GM23338 (cell line): ENCODE results near the gene EBF4. TPM values are rescaled to one million over a fixed set of nuclear protein-coding genes. Genes with fewer than 3 reads are reported as not detected.

Experiments
- ATAC-seq: fragments of 200-7000 bp; cut with Tn5 transposase; 3 replicates; pipeline ENCODE4 v1.9.1; 2020
- DNase-seq: peaks from one replicate; pipeline ENCODE4 v3.0.0-alpha.2; 2015; ENCODE audit warnings: low spot score
- H2AFZ ChIP-seq: fragments of 200-600 bp; sonication (generic); 2 replicates; pipeline ENCODE4 v1.8.0; 2016; ENCODE audit warnings: antibody characterized with exemption, mild to moderate bottlenecking, moderate library complexity
- H3F3A ChIP-seq: fragments of 200-600 bp; sonication (generic); replicated peaks from 2 replicates; pipeline ENCODE4 v1.8.0; 2017; ENCODE audit warnings: antibody characterized with exemption, mixed run types, low read depth
- H3K27ac ChIP-seq: fragments of 200-600 bp; sonication (generic); 2 replicates; pipeline ENCODE4 v1.6.1; 2016; ENCODE audit warnings: low read depth
- H3K27me3 ChIP-seq: fragments of 200-600 bp; sonication (generic); 2 replicates; pipeline ENCODE4 v1.8.0; 2016; ENCODE audit warnings: mild to moderate bottlenecking, mixed run types, moderate library complexity; ENCODE audit not compliant: insufficient read depth
- H3K36me3 ChIP-seq: fragments of 200-600 bp; sonication (generic); 2 replicates; pipeline ENCODE4 v1.8.0; 2016; ENCODE audit warnings: mild to moderate bottlenecking; ENCODE audit not compliant: insufficient read depth
- H3K4me1 ChIP-seq: fragments of 200-600 bp; sonication (generic); 2 replicates; pipeline ENCODE4 v1.8.0; 2016; ENCODE audit warnings: mild to moderate bottlenecking, moderate library complexity; ENCODE audit not compliant: insufficient read depth
- H3K4me2 ChIP-seq: fragments of 200-600 bp; sonication (generic); 2 replicates; pipeline ENCODE4 v1.7.1; 2017; ENCODE audit warnings: mixed run types
- H3K4me3 ChIP-seq: fragments of 200-600 bp; sonication (generic); 2 replicates; pipeline ENCODE4 v1.6.1; 2016; ENCODE audit warnings: mixed run types
- H3K79me2 ChIP-seq: fragments of 200-600 bp; sonication (generic); replicated peaks from 2 replicates; pipeline ENCODE4 v1.8.0; 2017; ENCODE audit warnings: mild to moderate bottlenecking; ENCODE audit not compliant: insufficient read depth
- H3K9me2 ChIP-seq: fragments of 200-600 bp; sonication (generic); 2 replicates; pipeline ENCODE4 v1.8.0; 2017; ENCODE audit not compliant: insufficient read depth
- H4K20me1 ChIP-seq: fragments of 200-600 bp; sonication (generic); replicated peaks from 2 replicates; pipeline ENCODE4 v1.8.0; 2017; ENCODE audit warnings: mild to moderate bottlenecking; ENCODE audit not compliant: insufficient read depth
- H3K27ac Mint-ChIP-seq: 2 replicates; pipeline ENCODE4 v1.8.0; 2020; ENCODE audit warnings: inconsistent platforms, mild to moderate bottlenecking, moderate library complexity, mixed read lengths
- H3K27me3 Mint-ChIP-seq: 3 replicates; pipeline ENCODE4 v1.8.0; 2022; ENCODE audit warnings: low read depth, mild to moderate bottlenecking, moderate library complexity, mixed read lengths, inconsistent platforms; ENCODE audit not compliant: insufficient read depth, poor library complexity
- H3K36me3 Mint-ChIP-seq: 3 replicates; pipeline ENCODE4 v1.8.0; 2021; ENCODE audit warnings: low read depth, mild to moderate bottlenecking, inconsistent platforms, moderate library complexity, mixed read lengths
- H3K4me1 Mint-ChIP-seq: 3 replicates; pipeline ENCODE4 v1.8.0; 2020; ENCODE audit warnings: mild to moderate bottlenecking, inconsistent platforms, mixed read lengths
- H3K4me3 Mint-ChIP-seq: 3 replicates; pipeline ENCODE4 v1.8.0; 2021; ENCODE audit warnings: moderate library complexity, mild to moderate bottlenecking, inconsistent platforms, mixed read lengths
- H3K9me3 Mint-ChIP-seq: 3 replicates; pipeline ENCODE4 v1.8.0; 2020; ENCODE audit warnings: moderate library complexity, mild to moderate bottlenecking, inconsistent platforms, mixed read lengths
- CREB1 ChIP-seq: fragments of 250-450 bp; sonication (Bioruptor Pico); IDR thresholded peaks from 2 replicates; pipeline ENCODE4 v1.5.0; 2020; ENCODE audit warnings: low read depth, mild to moderate bottlenecking, moderate library complexity
- CTCF ChIP-seq, 2 experiments: fragments of 200-600 bp in 1 of 2; sonication (generic) in 1 of 2; conservative IDR thresholded peaks; 2 replicates each; pipeline versions ENCODE4 v1.5.1 to v1.6.1; 2016 to 2017; ENCODE audit warnings: antibody characterized with exemption in 2 of 2, low read depth in 2 of 2, mild to moderate bottlenecking in 2 of 2, moderate library complexity in 1 of 2
- EZH2 ChIP-seq: fragments of 200-600 bp; sonication (generic); IDR thresholded peaks from one replicate; pipeline ENCODE4 v1.8.0; 2017; ENCODE audit warnings: antibody characterized with exemption, mild to moderate bottlenecking, low read depth; ENCODE audit not compliant: unreplicated experiment
- EZH2phosphoT487 ChIP-seq: fragments of 200-600 bp; sonication (generic); IDR thresholded peaks from one replicate; pipeline ENCODE4 v1.8.1; 2018; ENCODE audit warnings: antibody characterized with exemption; ENCODE audit not compliant: unreplicated experiment
- JUNB ChIP-seq: IDR thresholded peaks from one replicate; pipeline ENCODE4 v1.6.1; 2016; ENCODE audit warnings: antibody characterized with exemption; ENCODE audit not compliant: unreplicated experiment
- NANOG ChIP-seq: IDR thresholded peaks from 2 replicates; pipeline ENCODE4 v1.6.1; 2016; ENCODE audit warnings: antibody characterized with exemption, borderline replicate concordance
- POLR2AphosphoS5 ChIP-seq: IDR thresholded peaks from 2 replicates; pipeline ENCODE4 v1.6.1; 2016; ENCODE audit warnings: antibody characterized with exemption, low read depth
- REST ChIP-seq: IDR thresholded peaks from one replicate; pipeline ENCODE4 v1.6.1; 2018; ENCODE audit warnings: antibody characterized with exemption; ENCODE audit not compliant: unreplicated experiment
- STAT1 ChIP-seq: IDR thresholded peaks from one replicate; pipeline ENCODE4 v1.6.1; 2016; ENCODE audit warnings: antibody characterized with exemption; ENCODE audit not compliant: unreplicated experiment
- ZNF114 ChIP-seq: fragments of 250-450 bp; sonication (Bioruptor Pico); IDR thresholded peaks from 2 replicates; pipeline ENCODE4 v1.5.0; 2020; ENCODE audit warnings: mild to moderate bottlenecking, moderate library complexity
- ZNF331 ChIP-seq: fragments of 250-450 bp; sonication (Bioruptor Pico); IDR thresholded peaks from 2 replicates; pipeline ENCODE4 v1.5.0; 2020; ENCODE audit warnings: low read depth, mild to moderate bottlenecking, moderate library complexity
- ZNF462 ChIP-seq: fragments of 250-450 bp; sonication (Bioruptor Pico); IDR thresholded peaks from 2 replicates; pipeline ENCODE4 v1.5.0; 2020; ENCODE audit warnings: mild to moderate bottlenecking, moderate library complexity
- polyA plus RNA-seq: library from polyadenylated mRNA; unstranded; fragments of >200 nt; fragmentation: Nextera tagmentation; extraction: Ambion mirVana; gene quantifications from 2 replicates; pipeline ENCODE4 v1.2.1, GENCODE V29; 2016
- total RNA-seq: library from RNA; depleted of rRNA; stranded (reverse); fragments of >200 nt; shearing (Covaris generic); gene quantifications from 2 replicates; pipeline ENCODE4 v1.2.3, GENCODE V29; 2014
- TF ChIP-seq, protein P1 (sequence below): IDR thresholded peaks from 2 replicates; pipeline ENCODE4 v1.6.1; 2016; ENCODE audit warnings: antibody characterized with exemption

EBF4 gene
- total and polyA plus RNA-seq, 2 experiments from 2014 or later = 0.66 to 1.6 TPM

DNA sequence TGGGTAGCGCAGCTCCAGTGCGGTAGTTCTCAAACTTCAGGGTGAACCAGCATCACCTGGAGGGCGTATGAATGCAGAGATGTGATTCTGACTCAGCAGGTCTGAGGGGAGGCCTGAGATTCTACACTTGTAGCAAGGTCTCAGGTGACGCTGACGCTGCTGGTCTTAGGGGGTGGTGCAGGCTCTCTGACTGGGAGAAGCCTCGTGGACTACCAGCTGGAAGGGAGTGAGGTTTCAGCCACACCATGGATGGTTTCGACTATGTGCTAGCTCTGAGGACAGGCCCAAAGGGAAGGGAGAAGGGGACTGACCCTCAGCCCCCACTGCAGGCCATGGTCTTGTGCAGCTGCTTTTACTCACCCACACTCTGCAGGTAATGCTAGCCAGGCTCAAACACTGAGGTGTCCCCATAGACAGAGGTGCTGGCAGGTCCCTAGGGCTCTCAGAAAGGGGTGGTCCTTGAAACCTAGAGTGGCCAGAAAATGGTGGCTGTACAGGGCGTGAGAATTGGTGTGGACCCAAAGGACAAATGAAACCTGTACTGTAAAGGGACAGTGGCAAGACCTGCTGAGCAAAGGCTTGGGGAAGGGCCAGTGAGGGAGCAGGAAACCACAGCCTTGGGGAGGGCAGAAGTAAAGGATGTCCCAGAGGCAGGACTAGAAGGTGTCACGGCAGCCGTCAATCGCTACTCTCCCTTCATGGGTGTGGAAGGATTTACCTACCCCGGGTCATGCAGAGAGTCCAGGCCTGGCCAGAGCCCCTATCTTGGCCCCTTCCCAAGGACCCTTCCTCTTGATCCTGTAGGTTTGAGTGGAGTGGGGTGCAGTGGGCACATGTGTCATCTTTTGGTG, 52.7 kb downstream of the EBF4 start:
- H2AFZ ChIP-seq = no peak overlapping the region
- H3K36me3 ChIP-seq = no peaks in the 10 kb centered on the region
- no peaks in the 10 kb centered on the region; the same call in 1 of the 2 replicates for H4K20me1 ChIP-seq
- H3K9me3 Mint-ChIP-seq = no peaks in the 10 kb centered on the region; the same call in 2 of the 3 replicates
- no peaks in the 10 kb centered on the region for H3K36me3 Mint-ChIP-seq
- H3K4me1 ChIP-seq = peaks cover 20% of the 10 kb centered on the region
- no peaks in the 10 kb centered on the region for H3K9me2 ChIP-seq
- H3K4me1 Mint-ChIP-seq = peaks cover 24% of the 10 kb centered on the region
- peaks cover 88% of the 10 kb centered on the region for H3K27me3 ChIP-seq
- H3K4me3 ChIP-seq = no peak overlapping the region
- no peak overlapping the region for H3K27ac Mint-ChIP-seq
- H3K79me2 ChIP-seq = no peaks in the 10 kb centered on the region
- no peak overlapping the region; the same call in 1 of the 2 replicates for H3K4me2 ChIP-seq
- ATAC-seq = peak; percentile 7; the same call in 2 of the 3 replicates
- no peak overlapping the region for H3K27ac ChIP-seq
- H3F3A ChIP-seq = no peaks in the 10 kb centered on the region
- no peak for DNase-seq
- TF ChIP-seq NANOG = no peak
- no peak for TF ChIP-seq EZH2phosphoT487
- no peak for TF ChIP-seq CREB1 (CRISPR knock-in tag)
- no peak for TF ChIP-seq STAT1
- no peak for TF ChIP-seq EZH2
- TF ChIP-seq REST = no peak
- TF ChIP-seq ZNF462 (CRISPR knock-in tag) = no peak
- TF ChIP-seq JUNB = no peak
- no peak for TF ChIP-seq ZNF331 (CRISPR knock-in tag)
- TF ChIP-seq, protein P1, sequence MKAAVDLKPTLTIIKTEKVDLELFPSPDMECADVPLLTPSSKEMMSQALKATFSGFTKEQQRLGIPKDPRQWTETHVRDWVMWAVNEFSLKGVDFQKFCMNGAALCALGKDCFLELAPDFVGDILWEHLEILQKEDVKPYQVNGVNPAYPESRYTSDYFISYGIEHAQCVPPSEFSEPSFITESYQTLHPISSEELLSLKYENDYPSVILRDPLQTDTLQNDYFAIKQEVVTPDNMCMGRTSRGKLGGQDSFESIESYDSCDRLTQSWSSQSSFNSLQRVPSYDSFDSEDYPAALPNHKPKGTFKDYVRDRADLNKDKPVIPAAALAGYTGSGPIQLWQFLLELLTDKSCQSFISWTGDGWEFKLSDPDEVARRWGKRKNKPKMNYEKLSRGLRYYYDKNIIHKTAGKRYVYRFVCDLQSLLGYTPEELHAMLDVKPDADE = no peak
- no peak for TF ChIP-seq POLR2AphosphoS5
- TF ChIP-seq ZNF114 (CRISPR knock-in tag) = no peak
- TF ChIP-seq CTCF (conservative IDR thresholded peaks at IDR 0.05; ENCODE audit: low read depth in 2 of 2) = no peak
- H3K4me3 Mint-ChIP-seq = no peak overlapping the region
- H3K27me3 Mint-ChIP-seq = peaks cover 46% of the 10 kb centered on the region
